ENCODE results near the gene ZBTB24. TPM values are rescaled to one million over a fixed set of nuclear protein-coding genes. Genes with fewer than 3 reads are reported as not detected.

The ZBTB24 gene
- total RNA-seq, 1 donor from 2014 or later = 25.4 TPM

DNA sequence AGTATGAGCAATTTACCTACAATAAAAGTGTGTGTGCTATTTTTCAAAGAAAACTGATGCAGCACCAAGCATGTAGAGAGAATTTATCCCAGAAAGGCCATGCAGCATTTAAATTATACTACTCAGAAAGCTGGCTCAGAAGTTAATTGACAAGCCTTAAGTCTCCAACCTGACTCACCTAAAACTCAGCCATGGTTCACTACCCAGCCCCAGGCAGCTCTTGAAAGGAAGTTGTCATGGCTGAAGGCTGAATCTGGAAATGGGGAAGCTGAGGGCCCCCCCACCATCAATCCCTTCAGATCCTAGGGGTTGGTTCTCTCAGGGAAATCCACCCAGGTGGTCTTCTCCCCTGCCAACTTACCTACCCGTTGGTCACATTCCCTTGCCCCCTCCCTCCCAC, 62.3 kb downstream of the ZBTB24 start:
- Mint-ChIP-seq H3K4me1 (peaks cover 6% of the 10 kb centered on the region), H3K36me3 (ENCODE audit: low read depth) (no peaks in the 10 kb centered on the region), H3K9me3 (no peaks in the 10 kb centered on the region), H3K27me3 (no peaks in the 10 kb centered on the region), H3K27ac (no peak overlapping the region), H3K4me3 (no peak overlapping the region)
- ATAC-seq (ENCODE audit: low read depth) = peak; percentile 58
- no peak for DNase-seq
- ChIA-PET POLR2A (no interaction called here), CTCF (no interaction called here)
- TF ChIP-seq, protein P1, sequence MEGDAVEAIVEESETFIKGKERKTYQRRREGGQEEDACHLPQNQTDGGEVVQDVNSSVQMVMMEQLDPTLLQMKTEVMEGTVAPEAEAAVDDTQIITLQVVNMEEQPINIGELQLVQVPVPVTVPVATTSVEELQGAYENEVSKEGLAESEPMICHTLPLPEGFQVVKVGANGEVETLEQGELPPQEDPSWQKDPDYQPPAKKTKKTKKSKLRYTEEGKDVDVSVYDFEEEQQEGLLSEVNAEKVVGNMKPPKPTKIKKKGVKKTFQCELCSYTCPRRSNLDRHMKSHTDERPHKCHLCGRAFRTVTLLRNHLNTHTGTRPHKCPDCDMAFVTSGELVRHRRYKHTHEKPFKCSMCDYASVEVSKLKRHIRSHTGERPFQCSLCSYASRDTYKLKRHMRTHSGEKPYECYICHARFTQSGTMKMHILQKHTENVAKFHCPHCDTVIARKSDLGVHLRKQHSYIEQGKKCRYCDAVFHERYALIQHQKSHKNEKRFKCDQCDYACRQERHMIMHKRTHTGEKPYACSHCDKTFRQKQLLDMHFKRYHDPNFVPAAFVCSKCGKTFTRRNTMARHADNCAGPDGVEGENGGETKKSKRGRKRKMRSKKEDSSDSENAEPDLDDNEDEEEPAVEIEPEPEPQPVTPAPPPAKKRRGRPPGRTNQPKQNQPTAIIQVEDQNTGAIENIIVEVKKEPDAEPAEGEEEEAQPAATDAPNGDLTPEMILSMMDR (IDR thresholded peaks at IDR 0.05) = no peak
- intact Hi-C loops (cut with micrococcal nuclease) = no loop called here

DNA sequence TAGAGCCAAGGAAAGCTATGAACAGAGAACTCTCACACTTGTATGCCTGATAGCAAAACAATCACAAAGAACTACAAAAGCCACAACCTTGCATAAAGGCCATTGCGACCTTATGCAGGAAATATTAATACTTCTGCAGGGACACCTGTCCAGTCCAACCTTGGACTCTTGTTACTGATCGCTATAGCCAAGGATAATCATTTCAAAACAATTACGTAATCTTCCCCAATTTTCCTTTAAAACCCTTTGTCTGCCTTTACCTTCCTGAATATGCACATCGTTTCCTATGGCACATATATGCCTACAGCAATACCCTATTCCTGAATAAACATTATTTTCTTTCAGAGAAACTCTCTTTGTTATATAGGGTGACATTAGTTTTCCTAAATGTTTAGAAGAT, 65.4 kb downstream of the ZBTB24 start:
- intact Hi-C loops (cut with micrococcal nuclease) = no loop called here
- CTCF ChIA-PET = no interaction called here
- ATAC-seq (ENCODE audit: low read depth) (no peak), DNase-seq (no peak)
- peaks cover 2% of the 10 kb centered on the region for H3K4me1 Mint-ChIP-seq
- H3K27ac Mint-ChIP-seq = no peak overlapping the region
- no peaks in the 10 kb centered on the region for H3K9me3 Mint-ChIP-seq
- no peaks in the 10 kb centered on the region for H3K27me3 Mint-ChIP-seq
- no peaks in the 10 kb centered on the region for H3K36me3 Mint-ChIP-seq (ENCODE audit: low read depth)
- POLR2A ChIA-PET = no interaction called here
- H3K4me3 Mint-ChIP-seq = no peak overlapping the region
- TF ChIP-seq, protein P1 (IDR thresholded peaks at IDR 0.05) = no peak

Other genes starting within 250 kb of the ZBTB24 start
- gene CD164, start 100.8 kb downstream of the ZBTB24 start, total RNA-seq = 165 and 189 TPM in 2 replicates
- gene PPIL6, start 42.6 kb downstream of the ZBTB24 start, total RNA-seq = 0.73 and 0.91 TPM in 2 replicates
- 24.9 and 28.2 TPM in 2 replicates for gene SMPD2, start 42.5 kb downstream of the ZBTB24 start, total RNA-seq
- 104 and 120 TPM in 2 replicates for gene MICAL1, start 27.4 kb downstream of the ZBTB24 start, total RNA-seq
- 9.1 and 10.6 TPM in 2 replicates for gene AK9, start 208.0 kb upstream of the ZBTB24 start, total RNA-seq
- 19.8 and 21.8 TPM in 2 replicates for gene FIG4, start 208.1 kb upstream of the ZBTB24 start, total RNA-seq

All from activated B cell treated with CpG ODN at 0.5 μM for 24 hours (primary cell).